Astrocyte of the spinal cord (primary cell): ENCODE results near the gene MYEF2.

Source experiments
- DNase-seq: peaks from one replicate; pipeline ENCODE4 v3.0.0; 2011; ENCODE audit warnings: low read depth, low spot score
- H3K4me3 ChIP-seq: 2 replicates; pipeline ENCODE4 v1.5.1; 2011; ENCODE audit warnings: low read depth, mild to moderate bottlenecking, low read length, moderate library complexity
- in situ Hi-C: cut with HindIII; loops from 2 replicates; pipeline ENCODE4 v1.10.0; 2017; ENCODE audit warnings: low sequenced_read_pairs
- TF ChIP-seq, protein P1 (sequence below): IDR thresholded peaks from 2 replicates; pipeline ENCODE4 v1.5.1; 2012; ENCODE audit warnings: low read depth, mild to moderate bottlenecking, low read length, inconsistent platforms

The MYEF2 gene

DNA sequence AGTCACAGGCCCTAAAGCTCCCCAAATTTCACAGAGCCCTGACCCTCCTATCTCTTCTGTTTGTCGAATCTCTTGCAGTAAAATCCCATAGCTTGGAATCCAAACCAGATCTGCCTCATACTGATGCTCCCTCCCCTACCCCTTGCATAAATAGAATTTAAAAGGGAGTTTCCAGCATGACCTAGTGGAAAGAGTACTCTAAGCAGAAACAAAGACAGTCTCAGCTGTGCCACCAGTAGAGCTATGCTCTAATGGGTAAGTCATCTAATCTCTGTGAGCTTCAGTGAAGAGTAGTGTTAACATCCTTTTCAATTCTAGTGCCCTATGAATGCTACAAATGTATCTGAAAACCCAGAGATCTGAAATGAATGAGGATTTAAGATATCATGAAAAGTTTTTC lies 24.0 kb upstream of the MYEF2 start:
- TF ChIP-seq, protein P1, sequence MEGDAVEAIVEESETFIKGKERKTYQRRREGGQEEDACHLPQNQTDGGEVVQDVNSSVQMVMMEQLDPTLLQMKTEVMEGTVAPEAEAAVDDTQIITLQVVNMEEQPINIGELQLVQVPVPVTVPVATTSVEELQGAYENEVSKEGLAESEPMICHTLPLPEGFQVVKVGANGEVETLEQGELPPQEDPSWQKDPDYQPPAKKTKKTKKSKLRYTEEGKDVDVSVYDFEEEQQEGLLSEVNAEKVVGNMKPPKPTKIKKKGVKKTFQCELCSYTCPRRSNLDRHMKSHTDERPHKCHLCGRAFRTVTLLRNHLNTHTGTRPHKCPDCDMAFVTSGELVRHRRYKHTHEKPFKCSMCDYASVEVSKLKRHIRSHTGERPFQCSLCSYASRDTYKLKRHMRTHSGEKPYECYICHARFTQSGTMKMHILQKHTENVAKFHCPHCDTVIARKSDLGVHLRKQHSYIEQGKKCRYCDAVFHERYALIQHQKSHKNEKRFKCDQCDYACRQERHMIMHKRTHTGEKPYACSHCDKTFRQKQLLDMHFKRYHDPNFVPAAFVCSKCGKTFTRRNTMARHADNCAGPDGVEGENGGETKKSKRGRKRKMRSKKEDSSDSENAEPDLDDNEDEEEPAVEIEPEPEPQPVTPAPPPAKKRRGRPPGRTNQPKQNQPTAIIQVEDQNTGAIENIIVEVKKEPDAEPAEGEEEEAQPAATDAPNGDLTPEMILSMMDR, result no peak
- H3K4me3 ChIP-seq, result no peak overlapping the region
- DNase-seq, result no peak
- in situ Hi-C loops, result no loop called here

DNA sequence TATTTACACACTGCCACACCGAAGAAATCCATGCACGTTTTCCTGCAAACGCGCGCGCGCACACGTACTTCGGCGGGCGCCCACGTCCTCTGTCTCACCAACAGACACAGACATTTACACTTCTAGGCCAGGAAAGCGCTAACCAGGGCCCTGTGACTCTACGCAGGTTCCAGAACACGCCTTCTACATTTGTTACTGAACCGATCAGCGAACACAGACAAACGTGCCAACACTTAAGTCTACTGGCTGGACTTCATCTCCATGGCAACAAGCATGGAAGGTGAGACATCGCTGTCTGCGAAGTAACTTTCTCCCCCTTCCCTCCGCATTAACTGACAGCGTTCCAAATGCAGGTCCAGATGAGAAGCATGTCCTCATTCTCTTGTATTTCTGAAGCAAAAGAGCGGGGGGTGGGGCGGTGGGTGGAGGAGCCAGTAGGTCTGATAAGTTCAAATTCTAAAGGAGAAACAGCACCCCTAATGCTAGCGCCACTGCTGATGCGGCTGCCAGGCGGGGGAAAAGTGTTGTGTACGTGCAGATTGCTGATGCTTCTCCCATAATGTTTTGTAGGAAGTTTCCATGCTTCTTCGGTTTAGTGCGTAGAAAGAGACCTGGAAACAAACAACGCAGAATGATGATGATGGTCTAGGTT lies 13.6 kb upstream of the MYEF2 start, which contains the start of gene CTXN2:
CTXN2 (plus strand) TSS at position 92 of the 652 bp plus-strand sequence. CDS start 9,636 bp downstream, outside the sequence.
- no peak for DNase-seq
- in situ Hi-C loops, result no loop called here

DNA sequence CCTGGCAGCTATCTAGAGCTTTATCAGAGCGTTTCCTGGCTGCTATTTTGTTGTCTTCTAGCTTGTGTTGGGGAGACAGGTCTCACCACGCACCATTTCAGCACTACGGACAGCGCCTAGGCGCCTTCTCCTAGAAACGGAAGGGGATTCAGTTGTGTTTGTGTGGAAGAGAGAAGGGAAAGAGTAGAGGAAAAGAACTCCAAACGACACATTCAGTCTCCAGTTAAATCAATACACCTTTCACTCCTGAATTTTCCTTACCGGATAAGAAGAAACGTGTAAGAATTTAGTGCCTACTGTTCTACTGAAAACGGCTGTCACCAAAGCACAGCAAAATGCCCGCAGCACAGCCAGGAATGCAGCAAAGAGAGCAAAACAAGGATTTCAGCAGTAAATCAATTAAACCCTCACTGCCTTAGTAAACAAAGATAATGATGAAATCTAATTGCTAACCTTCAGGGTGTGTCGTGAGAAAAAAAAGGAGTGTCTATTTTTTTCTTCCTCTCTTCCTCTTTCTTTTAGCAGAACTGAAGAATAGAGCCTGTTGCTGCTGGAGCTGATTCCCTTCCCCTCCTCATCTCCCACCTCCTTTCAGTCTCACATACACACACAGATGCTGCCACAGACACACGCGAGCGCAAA lies 13.0 kb upstream of the MYEF2 start:
- H3K4me3 ChIP-seq, result peak overlapping the region; percentile 14
- DNase-seq, result peak; percentile 82
- TF ChIP-seq, protein P1, result no peak
- in situ Hi-C loops, result no loop called here

More for the DNA sequence above, 13.6 kb upstream of the MYEF2 start, which contains the start of gene CTXN2:
- TF ChIP-seq, protein P1, result no peak
- H3K4me3 ChIP-seq, result peak within 1 kb of the TSS; percentile 14

DNA sequence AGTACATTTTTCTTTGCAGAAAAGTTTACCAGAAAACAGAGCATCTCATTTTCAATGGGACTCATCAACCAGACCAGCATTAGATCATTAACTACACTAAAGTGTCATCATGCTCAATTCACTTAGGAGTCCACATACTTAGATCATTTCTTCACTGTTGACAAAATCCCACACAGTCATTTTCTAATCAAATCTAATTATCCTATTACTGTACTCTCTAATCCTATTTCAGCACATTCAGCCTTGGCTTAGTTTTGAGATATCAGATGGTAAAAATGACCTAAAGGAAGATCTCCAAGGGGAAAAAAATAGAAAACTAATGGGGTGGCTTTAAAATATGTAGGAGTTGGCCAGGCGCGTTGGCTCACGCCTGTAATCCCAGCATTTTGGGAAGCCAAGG lies 8.2 kb upstream of the MYEF2 start:
- no peak overlapping the region for H3K4me3 ChIP-seq
- in situ Hi-C loops, result no loop called here
- DNase-seq, result no peak
- TF ChIP-seq, protein P1, result no peak

DNA sequence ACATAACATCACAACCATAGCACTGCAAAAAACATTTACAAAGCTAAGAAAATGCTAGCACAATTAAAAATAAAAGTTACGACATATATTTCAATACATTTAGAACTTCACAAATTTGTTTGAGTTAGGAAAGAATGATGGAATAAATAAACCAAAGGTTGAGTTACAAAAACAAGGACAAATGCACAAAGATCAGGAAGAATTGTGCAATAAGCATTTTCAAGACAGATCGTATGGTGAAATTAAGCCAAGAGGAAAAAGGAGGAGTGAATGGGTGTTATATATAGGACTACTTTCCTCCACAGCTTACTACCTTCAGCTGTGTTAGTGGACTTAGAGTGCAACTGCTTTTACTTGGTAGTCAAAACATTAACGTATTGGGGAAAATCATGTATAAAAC lies 7.4 kb upstream of the MYEF2 start:
- TF ChIP-seq, protein P1, result no peak
- no peak for DNase-seq
- in situ Hi-C loops, result no loop called here

DNA sequence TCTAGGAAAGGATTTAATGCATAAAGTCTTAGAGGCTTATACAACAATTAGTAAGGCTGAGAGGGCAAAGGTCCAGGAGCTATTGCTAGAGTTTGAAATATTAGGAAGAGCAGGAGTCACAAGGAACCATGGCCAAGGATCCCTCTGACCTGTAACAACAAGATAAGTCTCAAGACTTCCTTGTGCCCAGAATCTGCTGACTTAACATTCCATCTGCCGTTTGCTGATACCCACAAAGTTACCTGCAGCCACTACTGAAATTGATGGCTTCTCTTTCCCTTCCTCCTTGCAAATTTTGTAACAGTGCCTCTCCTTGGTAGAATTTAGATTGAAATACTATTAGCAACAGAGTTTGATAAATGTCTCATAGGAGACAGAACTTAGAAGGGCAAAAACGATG lies 4.7 kb upstream of the MYEF2 start:
- in situ Hi-C loops, result no loop called here
- DNase-seq, result no peak
- H3K4me3 ChIP-seq, result no peak overlapping the region
- TF ChIP-seq, protein P1, result no peak

More for the DNA sequence above, 7.4 kb upstream of the MYEF2 start:
- H3K4me3 ChIP-seq, result no peak overlapping the region
